DMS 273 (cell line): ENCODE results near the gene RBP2.
A peak's percentile ranks its signal among the peaks of the same experiment; 100 is the strongest.
"Not testable (repeated sequence)": the region's sequence is repeated elsewhere in the genome, so short reads cannot be mapped to it uniquely, and the experiment has no call there.

Experiments used
- DNase-seq: peaks from one replicate; lab custom pipeline; 2025; ENCODE audit not compliant: unreplicated experiment; lab: John Stamatoyannopoulos, UW

The RBP2 gene

DNA sequence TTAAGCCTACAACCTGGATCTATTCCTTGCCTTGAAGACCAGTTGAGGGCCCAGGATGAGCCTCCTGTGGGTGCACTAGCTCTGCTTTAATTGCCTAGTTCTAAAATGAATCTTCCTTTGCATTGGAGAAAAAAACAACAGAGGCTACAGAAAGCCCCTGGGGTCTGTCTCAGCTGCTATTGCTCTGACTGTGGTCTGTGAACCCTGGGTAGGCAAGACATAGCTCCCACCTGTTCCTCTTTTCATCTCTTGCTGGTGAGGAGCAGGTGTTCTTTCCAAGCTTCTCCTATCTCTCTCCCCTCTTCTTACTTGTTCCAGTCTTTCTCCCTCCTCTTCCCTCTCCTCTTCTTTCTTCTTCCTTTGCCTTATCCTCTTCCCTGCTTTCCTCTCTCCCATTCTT, 28.8 kb downstream of the RBP2 start:
- DNase-seq, result no peak

DNA sequence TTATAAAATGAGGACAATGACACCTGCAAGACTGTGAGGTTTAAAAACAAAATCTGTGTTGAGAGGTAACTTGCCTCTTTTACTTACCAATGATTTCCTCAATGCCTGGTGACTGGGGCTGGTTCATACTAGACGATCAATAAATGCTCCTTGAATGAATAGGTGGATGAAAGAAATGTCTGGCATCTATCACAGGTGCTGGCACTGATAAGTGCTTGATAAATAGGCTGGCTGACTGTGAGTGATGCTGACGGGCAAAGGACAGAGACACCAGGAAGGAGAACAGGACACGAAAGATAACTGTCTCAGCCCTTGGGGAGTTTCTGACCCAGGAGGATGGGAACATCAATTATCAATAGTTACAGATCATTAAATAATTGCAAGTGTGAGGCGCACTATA, 31.9 kb downstream of the RBP2 start:
- DNase-seq, result no peak

DNA sequence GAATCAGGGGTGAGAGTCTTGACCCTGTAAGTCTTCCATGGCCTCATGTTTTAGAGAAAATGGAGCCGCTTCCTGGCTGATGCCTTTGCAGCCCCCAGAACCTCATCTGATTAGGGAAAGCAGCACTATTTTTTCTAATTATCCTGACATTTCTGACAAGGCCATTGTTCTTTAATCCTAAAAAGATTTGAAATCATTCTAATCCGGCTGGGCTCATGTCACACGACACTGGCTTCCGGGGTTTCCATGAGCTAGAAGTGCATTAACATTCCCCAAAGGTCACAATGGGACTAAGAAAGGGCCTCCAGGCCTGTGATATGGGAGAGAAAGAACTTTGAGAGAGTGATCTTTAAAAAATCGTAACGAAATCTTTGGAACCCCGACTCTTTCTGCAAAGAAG, 33.1 kb downstream of the RBP2 start:
- DNase-seq, result no peak

DNA sequence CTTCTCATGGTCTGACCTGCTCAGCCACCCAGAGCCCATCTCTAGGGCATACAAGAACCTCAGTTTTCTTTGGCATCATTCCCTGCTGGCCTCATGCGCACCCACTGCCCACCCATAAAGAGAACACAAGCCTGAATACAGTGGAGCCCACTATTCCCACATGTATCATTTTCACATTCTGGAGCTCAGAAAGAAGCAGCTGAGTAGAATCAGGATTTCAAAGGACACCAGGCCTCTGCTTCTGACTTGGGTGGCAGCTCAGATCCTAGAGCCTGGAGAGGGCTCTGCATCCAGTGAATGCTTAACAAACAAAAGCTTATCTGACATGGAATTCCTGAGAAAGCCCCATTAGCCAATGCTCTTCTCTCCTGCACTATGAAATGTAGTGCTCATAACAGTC, 34.7 kb downstream of the RBP2 start:
- DNase-seq, result no peak

DNA sequence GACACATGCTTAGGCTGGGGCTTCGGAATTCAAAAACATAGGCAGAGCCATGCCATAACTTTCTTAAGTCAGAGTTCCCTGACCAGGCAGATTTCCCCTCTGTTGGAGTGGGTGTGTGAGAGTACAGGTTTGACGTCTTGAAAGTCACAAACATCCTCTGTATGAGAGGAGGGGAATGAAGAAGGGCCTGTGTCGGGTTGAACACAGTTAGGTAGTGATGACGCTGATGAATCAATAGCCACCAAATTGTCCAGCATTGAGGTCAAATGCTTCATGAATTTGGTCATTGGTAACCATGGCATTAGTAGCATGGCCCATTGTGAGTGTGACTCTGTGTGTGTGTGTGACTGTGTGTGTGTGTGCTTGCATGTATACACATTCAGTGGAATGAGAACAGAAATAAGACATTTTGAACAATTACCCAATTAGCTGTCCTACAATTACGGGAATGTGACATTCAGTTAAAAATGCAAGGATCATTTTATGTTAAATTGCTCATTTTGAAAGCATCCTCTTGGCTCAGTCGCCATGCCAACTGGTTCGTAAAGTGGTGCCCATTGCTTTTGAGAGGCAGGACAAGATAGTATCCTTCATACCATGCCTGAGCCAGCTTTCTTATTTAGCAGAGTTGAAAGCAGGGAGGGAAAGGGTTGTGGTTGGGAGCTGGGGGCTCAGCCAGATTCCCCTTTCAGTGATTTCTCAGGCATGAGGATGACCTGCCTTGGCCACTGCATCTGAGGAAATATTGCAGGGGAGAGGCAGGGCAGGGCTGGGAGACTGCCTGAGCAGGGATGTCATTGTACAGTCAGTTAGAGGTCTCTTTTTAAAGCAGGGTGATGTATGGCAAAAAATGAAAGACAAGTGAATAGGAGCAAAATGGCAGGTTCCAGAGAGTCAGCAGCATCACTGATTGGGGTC, 35.4 kb downstream of the RBP2 start:
- DNase-seq, result no peak

DNA sequence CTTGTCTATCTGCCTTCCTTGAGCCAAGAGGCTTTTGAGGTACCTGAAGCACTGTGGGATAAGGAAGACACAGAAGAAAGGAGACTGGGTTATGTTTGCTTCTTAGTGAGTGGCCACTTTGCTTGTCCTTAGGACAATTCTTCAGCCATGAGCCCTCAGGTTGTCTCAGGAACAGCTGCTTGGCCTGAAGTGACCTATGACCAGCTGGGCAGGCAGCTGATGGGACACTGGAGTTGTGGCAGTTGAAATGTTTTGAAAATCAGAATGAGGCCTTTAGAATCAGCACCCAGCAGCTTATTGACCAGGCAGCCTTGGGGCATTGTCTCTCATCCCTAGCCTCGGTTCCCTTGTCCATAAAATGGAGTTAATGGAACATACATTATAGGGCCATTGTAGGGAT, 37.0 kb downstream of the RBP2 start:
- DNase-seq, result peak; percentile 18

DNA sequence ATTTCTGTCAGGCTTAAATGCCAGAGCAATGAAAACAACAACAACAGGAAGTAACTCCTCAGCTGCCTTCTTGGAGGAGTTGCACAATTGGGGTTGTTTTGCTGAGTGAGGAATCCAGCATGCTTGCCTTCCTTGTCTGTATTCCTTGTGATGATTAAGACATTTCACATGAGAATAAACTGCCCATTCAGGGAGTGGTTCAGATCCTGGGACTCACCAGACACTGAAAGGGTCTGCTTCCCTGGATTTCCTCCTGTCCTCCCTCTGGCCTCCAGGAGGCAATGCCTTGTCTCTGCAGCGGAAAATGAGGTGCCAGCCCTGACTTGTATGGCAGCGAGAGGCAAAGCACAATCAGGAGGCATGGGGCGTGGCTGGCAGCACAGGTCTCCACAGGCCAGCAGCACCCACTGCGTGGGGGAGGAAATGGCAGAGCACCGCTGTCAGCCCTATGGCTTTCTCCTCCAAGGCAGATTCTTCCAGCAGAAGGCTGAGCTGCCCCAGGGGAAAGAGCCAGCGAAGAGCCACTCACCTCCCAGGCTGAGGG, 41.5 kb downstream of the RBP2 start:
- peak; percentile 53 for DNase-seq

DNA sequence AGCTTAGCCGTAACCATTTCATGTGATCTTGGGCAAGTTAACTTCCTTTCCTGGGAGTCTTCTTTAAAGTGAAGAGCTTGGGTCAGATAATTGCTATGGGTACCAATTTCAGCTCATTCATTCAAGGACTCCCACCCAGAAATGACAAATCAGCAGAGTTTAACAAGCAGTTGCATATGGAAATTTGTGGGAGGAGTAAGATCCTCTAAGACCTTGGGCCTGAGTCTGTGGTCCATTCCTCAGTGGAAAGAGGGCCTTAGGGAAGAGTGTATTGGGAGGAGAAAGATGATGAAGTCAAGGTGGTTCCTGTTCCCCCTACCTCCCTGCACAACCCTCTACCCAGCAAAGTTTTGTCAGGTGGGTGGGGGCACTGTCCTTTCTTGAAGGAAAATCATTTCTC, 42.1 kb downstream of the RBP2 start:
- DNase-seq, result no peak

DNA sequence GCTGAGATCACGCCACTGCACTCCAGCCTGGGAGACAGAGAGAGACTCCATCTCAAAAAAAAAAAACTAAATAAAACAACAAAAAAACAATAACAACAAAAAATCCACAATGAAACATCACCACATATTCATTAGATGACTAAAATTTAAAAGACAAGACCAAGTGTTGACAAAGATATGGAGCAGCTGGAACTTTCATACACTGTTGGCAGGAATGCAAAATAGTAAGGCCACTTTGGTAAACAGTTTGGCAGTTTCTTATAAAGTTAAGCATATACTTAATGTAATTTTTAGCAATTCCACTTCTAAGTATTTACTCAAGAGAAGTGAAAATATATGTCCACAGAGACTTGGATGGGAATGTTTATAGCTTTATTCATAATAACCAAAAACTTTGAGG, 43.2 kb downstream of the RBP2 start:
- DNase-seq, result no peak

DNA sequence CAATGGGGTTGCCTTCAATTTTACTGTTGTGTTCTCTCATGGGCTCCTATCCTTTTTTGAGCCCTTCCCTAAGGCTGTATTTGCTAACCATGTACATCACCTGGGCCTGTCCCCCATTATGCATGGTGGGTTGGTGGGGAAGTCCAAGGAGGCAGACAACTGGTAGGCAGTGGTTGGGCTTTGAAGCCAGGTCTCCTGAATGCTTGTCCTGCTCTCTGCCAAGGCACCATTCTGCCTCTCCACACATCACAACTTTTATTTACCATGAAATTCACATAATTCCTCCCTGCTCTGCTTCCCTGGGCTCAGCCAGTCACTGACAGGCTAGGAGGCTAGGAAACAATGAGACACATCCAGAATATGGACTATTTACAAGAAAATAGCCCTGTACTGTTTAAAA, 45.8 kb downstream of the RBP2 start:
- no peak for DNase-seq

DNA sequence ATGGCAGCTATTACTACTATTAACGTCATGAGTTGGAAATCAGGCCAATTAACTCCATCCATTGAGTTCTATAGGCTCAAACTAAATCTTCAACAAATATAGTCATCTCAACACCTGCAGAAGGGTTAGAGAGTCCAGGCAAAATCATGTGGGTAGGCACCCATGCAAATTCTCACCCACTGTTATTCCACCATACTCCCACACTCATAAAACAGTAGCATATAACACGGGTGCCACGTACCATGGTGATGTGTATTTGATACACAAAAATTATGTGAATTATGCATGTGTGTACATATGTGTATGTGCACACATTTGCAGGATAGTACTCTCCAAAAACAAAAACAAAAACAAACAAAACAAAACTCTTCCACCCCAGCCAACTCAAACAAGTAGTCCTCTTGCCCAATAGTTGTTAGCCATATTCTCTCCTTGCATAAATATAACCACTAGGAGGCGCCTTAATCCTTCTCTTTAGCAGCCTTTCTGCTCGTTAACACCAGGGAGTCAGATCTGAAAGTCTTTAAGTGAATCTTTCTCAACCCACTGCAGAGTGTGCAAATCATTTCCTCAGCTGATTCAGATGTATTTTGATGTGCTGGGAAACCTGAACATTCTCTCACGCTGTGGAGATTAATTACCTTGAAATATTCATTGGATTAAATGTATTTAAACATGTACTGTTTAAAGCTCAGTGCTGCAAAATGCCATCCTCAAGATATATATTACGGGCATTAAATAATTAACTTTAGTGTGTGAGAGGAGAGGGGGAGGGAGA, 48.8 kb downstream of the RBP2 start:
- DNase-seq, result peak; percentile 96

DNA sequence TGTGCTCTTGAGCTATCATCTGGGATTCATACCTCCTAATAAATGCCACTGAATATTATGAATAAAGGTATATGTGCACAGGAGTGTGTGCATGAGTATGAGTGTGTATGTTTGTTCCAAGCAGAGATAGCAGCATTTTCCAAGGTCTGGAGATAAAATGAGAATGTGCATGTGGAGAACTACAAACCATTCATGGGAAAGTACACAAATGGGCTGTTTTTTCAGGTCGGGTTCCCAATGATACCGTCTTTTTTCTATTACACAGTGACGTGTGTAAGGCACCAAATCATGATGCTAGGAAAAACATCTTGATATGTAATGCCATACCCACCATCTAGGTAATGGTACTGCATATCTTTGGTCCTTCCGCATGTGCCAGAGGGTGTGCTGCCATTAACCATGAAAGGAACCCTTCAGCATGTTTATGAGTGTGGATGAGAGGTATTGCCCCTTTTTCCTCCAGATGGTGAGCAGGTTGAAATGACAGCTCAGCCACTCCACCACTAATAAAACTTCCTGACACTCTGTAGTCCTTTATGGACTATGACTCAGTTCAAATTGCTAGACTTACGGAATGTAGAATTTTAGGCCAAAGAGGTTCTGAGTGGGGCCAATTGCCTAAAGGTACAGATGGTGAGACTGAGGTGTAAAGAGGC, 50.4 kb downstream of the RBP2 start:
- no peak for DNase-seq

DNA sequence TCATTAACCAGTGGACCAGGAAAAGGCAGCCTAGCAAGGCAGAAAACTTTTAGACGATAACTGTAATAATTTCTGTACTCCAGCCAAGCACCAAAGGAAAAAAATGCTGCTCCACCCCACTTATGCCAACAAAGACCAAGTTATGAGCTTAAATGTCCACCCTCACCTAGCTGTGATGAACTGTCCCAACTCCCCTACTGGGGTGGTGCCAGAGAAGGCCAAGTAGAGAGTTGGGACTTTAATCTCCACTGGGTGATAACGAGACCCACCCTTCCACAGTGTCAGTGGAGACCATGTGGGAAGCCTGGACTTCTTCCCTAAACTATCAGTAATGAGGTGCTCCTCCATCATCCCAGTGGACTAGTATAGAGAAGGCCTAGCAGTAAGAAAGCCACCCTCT, 53.1 kb downstream of the RBP2 start:
- no peak for DNase-seq

DNA sequence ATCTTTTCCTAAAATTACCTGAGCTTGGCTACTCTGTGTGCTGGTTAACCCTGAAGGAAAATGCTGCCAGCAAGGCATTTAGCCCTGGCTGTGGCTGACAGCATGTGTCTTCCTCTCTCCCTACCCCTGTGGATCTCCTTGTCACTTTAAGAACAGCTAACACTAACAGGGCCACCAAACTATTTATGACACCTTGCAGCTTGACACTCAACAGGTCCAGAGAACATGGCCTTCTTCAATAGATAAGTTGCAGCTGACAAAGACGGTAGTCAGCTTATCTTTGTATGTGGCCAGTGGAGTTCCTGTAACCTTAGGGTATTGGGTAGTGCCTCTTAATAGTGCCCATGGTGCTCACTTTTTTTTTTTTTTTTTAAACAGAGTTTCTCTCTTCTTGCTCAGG, 54.9 kb downstream of the RBP2 start:
- no peak for DNase-seq

DNA sequence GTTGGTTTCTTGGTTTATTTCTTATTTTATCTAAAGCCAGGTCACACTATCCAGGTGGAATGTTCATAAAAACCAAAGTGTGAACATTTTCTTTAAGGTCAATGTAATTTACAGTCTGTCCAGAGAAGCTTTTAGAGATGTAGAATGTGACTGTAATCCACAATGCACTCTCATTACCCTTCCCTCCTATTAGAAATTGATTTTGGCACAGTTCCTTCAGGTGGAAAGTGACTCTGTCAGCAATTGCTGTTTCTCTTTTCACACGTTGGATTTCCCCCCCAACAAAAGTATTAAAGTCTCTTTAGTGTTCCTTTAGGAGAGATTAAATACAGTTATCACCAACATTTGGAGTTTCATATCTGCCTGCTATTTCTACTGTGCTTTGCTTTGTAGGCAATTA, 55.3 kb downstream of the RBP2 start:
- DNase-seq, result no peak

DNA sequence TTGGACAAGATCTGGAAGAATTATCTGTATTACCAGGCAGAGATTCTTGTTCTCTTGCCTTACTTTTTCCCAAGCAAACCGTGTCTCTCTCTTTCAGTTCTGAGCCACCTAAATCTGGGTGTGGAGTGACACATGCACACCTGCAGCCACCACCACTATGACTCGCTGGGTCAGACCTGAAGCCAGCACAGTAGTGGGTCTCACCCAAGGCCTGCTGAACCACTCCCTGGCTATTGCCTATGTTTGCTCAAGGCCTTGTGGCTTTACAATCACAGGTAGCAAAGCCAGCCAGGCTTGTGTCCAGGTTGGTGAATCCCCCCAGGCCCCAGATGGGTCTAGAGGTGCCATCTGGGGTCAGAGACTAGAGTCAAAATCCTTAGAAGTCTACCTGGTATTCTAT, 58.2 kb downstream of the RBP2 start:
- DNase-seq, result no peak

DNA sequence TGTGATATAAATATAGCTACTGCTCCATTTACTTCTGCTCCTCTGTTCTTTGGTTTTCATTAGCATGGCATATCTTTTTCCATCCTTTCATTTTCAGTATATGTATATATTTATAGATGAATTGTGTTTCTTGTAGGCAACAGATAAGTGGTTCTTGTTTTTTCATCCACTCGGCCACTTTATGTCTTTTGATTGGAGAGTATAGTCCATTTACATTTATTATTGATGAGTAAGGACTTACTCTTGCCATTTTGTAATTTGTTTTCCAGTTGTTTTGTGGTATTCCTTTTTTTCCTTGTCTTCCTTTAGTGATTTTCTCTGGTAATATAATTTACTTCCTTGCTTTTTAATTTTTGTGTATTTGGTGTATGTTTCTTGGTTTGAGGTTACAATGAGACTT, 60.0 kb downstream of the RBP2 start:
- no peak for DNase-seq

DNA sequence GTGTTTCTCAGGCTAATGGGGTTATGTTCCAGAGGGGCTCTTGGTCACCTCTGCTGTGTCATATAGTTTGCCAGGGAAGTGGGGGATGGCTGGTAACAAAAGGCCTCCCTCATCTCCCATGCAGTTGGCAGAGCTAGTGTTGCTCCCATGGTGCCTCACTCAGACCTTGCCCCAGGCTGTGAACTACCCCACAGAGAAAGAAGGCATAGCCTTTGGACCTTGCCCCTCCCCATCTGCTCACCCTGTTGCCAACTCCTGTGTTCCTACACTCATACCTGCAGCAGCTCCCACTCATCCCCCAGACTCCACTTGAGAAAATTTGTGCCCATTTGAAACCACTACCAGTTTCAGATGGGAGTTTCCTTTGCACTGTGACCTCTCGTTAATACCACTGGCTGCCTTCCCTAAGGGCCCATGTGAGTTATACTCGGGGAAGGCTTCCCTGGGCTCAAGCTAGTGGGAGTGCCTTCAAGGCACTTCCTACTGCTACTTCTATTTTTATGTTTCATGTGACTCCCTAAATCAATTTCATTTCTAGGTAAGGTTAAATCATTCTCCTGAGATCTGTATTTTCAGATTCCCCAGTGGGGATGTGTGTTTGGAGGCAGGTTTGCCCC, 61.6 kb downstream of the RBP2 start:
- DNase-seq, result no peak

DNA sequence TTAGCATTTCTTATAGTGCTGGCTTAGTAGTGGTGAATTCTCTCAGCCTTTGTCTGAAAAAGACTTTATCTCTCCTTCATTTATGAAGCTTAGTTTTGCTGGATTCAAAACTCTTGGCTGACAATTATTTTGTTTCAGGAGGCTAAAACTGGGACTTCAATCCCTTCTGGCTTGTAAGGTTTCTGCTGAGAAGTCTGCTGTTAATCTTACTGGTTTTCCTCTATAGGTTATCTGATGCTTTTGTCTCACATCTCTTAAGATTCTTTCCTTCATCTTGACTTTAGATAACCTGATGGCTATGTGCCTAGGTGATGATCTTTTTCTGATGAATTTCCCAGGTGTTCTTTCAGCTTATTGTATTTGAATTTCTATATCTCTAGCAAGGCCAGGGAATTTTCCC, 63.4 kb downstream of the RBP2 start:
- DNase-seq, result not testable (repeated sequence)
